NT2/D1 (cell line): ENCODE results near the gene PPP1R9A.

ENCODE experiments used
- SUZ12 ChIP-seq: IDR thresholded peaks from 2 replicates; pipeline ENCODE4 v1.6.1; 2011; ENCODE audit not compliant: insufficient read length, insufficient read depth; ENCODE audit errors: extremely low read depth
- YY1 ChIP-seq: IDR thresholded peaks from 2 replicates; pipeline ENCODE4 v1.6.1; 2011; ENCODE audit not compliant: insufficient read length, insufficient read depth

DNA sequence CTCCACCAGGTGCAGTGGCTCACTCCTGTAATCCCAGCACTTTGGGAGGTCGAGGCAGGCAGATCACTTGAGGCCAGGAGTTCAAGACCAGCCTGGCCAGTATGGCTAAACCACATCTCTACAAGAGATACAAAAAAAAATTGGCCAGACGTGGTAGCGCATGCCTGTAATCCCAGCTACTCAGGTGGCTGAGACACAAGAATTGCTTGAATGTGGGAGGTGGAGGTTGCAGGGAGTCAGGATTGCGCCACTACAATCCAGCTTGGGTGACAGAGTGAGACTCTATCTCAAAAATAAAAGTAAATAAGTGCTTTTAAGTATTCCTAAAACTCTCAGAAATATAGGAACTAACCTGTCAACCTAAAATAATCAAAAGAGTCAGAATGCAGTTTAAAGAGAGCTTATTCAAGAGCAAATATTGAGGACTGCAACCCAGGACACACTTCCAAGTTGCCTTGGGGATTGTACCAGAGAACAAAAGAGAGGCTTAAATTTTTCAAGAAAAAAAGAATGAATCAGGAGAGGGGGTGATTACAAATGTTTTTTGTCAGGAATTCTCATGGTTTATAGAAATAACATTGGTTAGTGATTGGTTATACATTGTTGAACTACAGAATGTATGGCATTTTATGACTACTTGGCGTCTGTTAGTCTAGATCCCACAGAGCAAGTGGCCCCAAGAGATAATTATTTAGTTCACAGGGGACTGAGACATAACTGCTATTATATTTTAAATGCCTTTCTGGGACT, 33.2 kb upstream of the PPP1R9A start:
- TF ChIP-seq YY1 (no peak), SUZ12 (no peak)
